Hippocampal formation (tissue), 2 donors: Measurements from ENCODE around the gene TGFBR3.

Experiments
- DNase-seq, 2 donors: peaks; one replicate each; lab custom pipeline; 2025; lab: John Stamatoyannopoulos, UW

TGFBR3 gene

GRCh38 chr1:91635763-91636162, 250.2 kb downstream of the TGFBR3 start:
- DNase-seq: no peak

GRCh38 chr1:91633438-91633837, 252.5 kb downstream of the TGFBR3 start:
- DNase-seq: no peak

- no peak for DNase-seq
These were observed 254.1 kb downstream of the TGFBR3 start for GRCh38 chr1:91631718-91632330.

GRCh38 chr1:91630803-91631202, 255.1 kb downstream of the TGFBR3 start:
- no peak for DNase-seq
